Measurements from ENCODE around the gene TMEM175. TPM values are rescaled to one million over a fixed set of nuclear protein-coding genes. Genes with fewer than 3 reads are reported as not detected.

TMEM175 gene, protein sequence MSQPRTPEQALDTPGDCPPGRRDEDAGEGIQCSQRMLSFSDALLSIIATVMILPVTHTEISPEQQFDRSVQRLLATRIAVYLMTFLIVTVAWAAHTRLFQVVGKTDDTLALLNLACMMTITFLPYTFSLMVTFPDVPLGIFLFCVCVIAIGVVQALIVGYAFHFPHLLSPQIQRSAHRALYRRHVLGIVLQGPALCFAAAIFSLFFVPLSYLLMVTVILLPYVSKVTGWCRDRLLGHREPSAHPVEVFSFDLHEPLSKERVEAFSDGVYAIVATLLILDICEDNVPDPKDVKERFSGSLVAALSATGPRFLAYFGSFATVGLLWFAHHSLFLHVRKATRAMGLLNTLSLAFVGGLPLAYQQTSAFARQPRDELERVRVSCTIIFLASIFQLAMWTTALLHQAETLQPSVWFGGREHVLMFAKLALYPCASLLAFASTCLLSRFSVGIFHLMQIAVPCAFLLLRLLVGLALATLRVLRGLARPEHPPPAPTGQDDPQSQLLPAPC
- total RNA-seq (2021) = 10.0 and 12.1 TPM in 2 replicates
- Bru-seq, nascent RNA = percentile 42 among the genes with signal in this experiment
- BruChase-seq, experiment 1, labeled RNA remaining after a 2-hour chase = percentile 37 among the genes with signal in this experiment
- BruChase-seq, experiment 2, labeled RNA remaining after a 6-hour chase = percentile 46 among the genes with signal in this experiment
- long read RNA-seq, transcript TMEM175-201 (11 exons, 1,860 nt) = major isoform, 10 of 38 reads
- long read RNA-seq, partial matches to known transcripts = 3 of 38 reads
- long read RNA-seq, other reads (novel, unspliced or antisense) = 17 of 38 reads

GRCh38 chr4:931960-932712 is at the start of gene TMEM175, which contains the start of gene GAK:
TMEM175 (plus strand) TSS chr4:932460; CDS start chr4:947740, 15,280 bp downstream.
GAK (minus strand) TSS chr4:932316; CDS start chr4:932187, 129 bp downstream.
- no TSS peak for BruUV-seq (replicated peaks)
- Histone ChIP-seq H3K36me3 (ENCODE audit: insufficient read depth, low read length, poor library complexity, severe bottlenecking) (no peaks in the 10 kb centered on the region), H3K4me3 (ENCODE audit: low read depth, low read length, poor library complexity, severe bottlenecking) (peak within 1 kb of the TSS; percentile 84), H3K9me3 (ENCODE audit: low read depth, low read length, poor library complexity, severe bottlenecking) (no peaks in the 10 kb centered on the region), H3K27ac (ENCODE audit: low read depth, low read length, poor library complexity, severe bottlenecking) (peak within 1 kb of the TSS; percentile 89), H3K27me3 (replicated peaks; ENCODE audit: insufficient read depth, low read depth, low read length, poor library complexity) (no peaks in the 10 kb centered on the region), H3K4me1 (ENCODE audit: insufficient read depth, low read length, poor library complexity, severe bottlenecking) (peaks cover 13% of the 10 kb centered on the region)
- DNase-seq (ENCODE audit: low spot score) = peak; percentile 97
- POLR2A ChIA-PET (ENCODE audit: low non-redundant PET) = interaction anchor here (0.6 kb wide), 1 partner anchor 24 kb away, joined by 3 read pairs; no protein-coding TSS in a partner anchor
- CTCF ChIA-PET = no interaction called here
- TF ChIP-seq EZH2 (IDR thresholded peaks at IDR 0.05; ENCODE audit: borderline replicate concordance, low read depth, low read length, poor library complexity, severe bottlenecking) = no peak
- TF ChIP-seq, protein P1, sequence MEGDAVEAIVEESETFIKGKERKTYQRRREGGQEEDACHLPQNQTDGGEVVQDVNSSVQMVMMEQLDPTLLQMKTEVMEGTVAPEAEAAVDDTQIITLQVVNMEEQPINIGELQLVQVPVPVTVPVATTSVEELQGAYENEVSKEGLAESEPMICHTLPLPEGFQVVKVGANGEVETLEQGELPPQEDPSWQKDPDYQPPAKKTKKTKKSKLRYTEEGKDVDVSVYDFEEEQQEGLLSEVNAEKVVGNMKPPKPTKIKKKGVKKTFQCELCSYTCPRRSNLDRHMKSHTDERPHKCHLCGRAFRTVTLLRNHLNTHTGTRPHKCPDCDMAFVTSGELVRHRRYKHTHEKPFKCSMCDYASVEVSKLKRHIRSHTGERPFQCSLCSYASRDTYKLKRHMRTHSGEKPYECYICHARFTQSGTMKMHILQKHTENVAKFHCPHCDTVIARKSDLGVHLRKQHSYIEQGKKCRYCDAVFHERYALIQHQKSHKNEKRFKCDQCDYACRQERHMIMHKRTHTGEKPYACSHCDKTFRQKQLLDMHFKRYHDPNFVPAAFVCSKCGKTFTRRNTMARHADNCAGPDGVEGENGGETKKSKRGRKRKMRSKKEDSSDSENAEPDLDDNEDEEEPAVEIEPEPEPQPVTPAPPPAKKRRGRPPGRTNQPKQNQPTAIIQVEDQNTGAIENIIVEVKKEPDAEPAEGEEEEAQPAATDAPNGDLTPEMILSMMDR (conservative IDR thresholded peaks at IDR 0.05; ENCODE audit: low read depth, low read length) = no peak
- intact Hi-C loops (cut with micrococcal nuclease; ENCODE audit: unreplicated experiment) = no loop called here

- CTCF ChIA-PET = no interaction called here
- Histone ChIP-seq H3K4me1 (ENCODE audit: insufficient read depth, low read length, poor library complexity, severe bottlenecking) (no peaks in the 10 kb centered on the region), H3K27ac (ENCODE audit: low read depth, low read length, poor library complexity, severe bottlenecking) (no peak overlapping the region), H3K9me3 (ENCODE audit: low read depth, low read length, poor library complexity, severe bottlenecking) (no peaks in the 10 kb centered on the region), H3K36me3 (ENCODE audit: insufficient read depth, low read length, poor library complexity, severe bottlenecking) (no peaks in the 10 kb centered on the region), H3K4me3 (ENCODE audit: low read depth, low read length, poor library complexity, severe bottlenecking) (no peak overlapping the region), H3K27me3 (replicated peaks; ENCODE audit: insufficient read depth, low read depth, low read length, poor library complexity) (no peaks in the 10 kb centered on the region)
- DNase-seq (ENCODE audit: low spot score) = no peak
- intact Hi-C loops (cut with micrococcal nuclease; ENCODE audit: unreplicated experiment) = no loop called here
- POLR2A ChIA-PET (ENCODE audit: low non-redundant PET) = no interaction called here
- no TSS peak for BruUV-seq (replicated peaks)
- no peak for TF ChIP-seq EZH2 (IDR thresholded peaks at IDR 0.05; ENCODE audit: borderline replicate concordance, low read depth, low read length, poor library complexity, severe bottlenecking)
- TF ChIP-seq, protein P1 (conservative IDR thresholded peaks at IDR 0.05; ENCODE audit: low read depth, low read length) = no peak
These were observed 49.6 kb upstream of the TMEM175 start for GRCh38 chr4:882646-883045.

GRCh38 chr4:883377-884095 is 48.7 kb upstream of the TMEM175 start:
- intact Hi-C loops (cut with micrococcal nuclease; ENCODE audit: unreplicated experiment) = no loop called here
- Histone ChIP-seq H3K9me3 (ENCODE audit: low read depth, low read length, poor library complexity, severe bottlenecking) (no peaks in the 10 kb centered on the region), H3K4me3 (ENCODE audit: low read depth, low read length, poor library complexity, severe bottlenecking) (no peak overlapping the region), H3K27me3 (replicated peaks; ENCODE audit: insufficient read depth, low read depth, low read length, poor library complexity) (no peaks in the 10 kb centered on the region), H3K27ac (ENCODE audit: low read depth, low read length, poor library complexity, severe bottlenecking) (no peak overlapping the region), H3K36me3 (ENCODE audit: insufficient read depth, low read length, poor library complexity, severe bottlenecking) (no peaks in the 10 kb centered on the region), H3K4me1 (ENCODE audit: insufficient read depth, low read length, poor library complexity, severe bottlenecking) (no peaks in the 10 kb centered on the region)
- no peak for DNase-seq (ENCODE audit: low spot score)
- TF ChIP-seq, protein P1 (conservative IDR thresholded peaks at IDR 0.05; ENCODE audit: low read depth, low read length) = no peak
- TF ChIP-seq EZH2 (IDR thresholded peaks at IDR 0.05; ENCODE audit: borderline replicate concordance, low read depth, low read length, poor library complexity, severe bottlenecking) = no peak
- no TSS peak for BruUV-seq (replicated peaks)
- ChIA-PET CTCF (no interaction called here), POLR2A (ENCODE audit: low non-redundant PET) (no interaction called here)
